Endothelial cell (in vitro differentiated cells): ENCODE results near the gene HMGA1. TPM values are rescaled to one million over a fixed set of nuclear protein-coding genes. Genes with fewer than 3 reads are reported as not detected.

Experiments used
- DNase-seq: peaks from one replicate; pipeline ENCODE4 v3.0.0; 2021; ENCODE audit warnings: low spot score
- H3K27ac Mint-ChIP-seq: one replicate; pipeline ENCODE4 v1.8.0; 2021; ENCODE audit warnings: mixed read lengths, inconsistent platforms; ENCODE audit not compliant: unreplicated experiment
- H3K27me3 Mint-ChIP-seq: one replicate; pipeline ENCODE4 v1.8.0; 2021; ENCODE audit warnings: mild to moderate bottlenecking, moderate library complexity, mixed read lengths, inconsistent platforms; ENCODE audit not compliant: unreplicated experiment
- H3K36me3 Mint-ChIP-seq: one replicate; pipeline ENCODE4 v1.8.0; 2021; ENCODE audit warnings: mild to moderate bottlenecking, low read depth, mixed read lengths, inconsistent platforms; ENCODE audit not compliant: unreplicated experiment
- H3K4me1 Mint-ChIP-seq: one replicate; pipeline ENCODE4 v1.8.0; 2021; ENCODE audit warnings: mild to moderate bottlenecking, mixed read lengths, inconsistent platforms; ENCODE audit not compliant: unreplicated experiment
- H3K4me3 Mint-ChIP-seq: one replicate; pipeline ENCODE4 v1.8.0; 2021; ENCODE audit warnings: mild to moderate bottlenecking, mixed read lengths, inconsistent platforms; ENCODE audit not compliant: unreplicated experiment
- H3K9me3 Mint-ChIP-seq: one replicate; pipeline ENCODE4 v1.8.0; 2021; ENCODE audit warnings: mixed read lengths, inconsistent platforms; ENCODE audit not compliant: unreplicated experiment
- CTCF ChIP-seq: fragments of 200-600 bp; sonication (generic); IDR thresholded peaks from one replicate; pipeline ENCODE4 v1.5.0; 2021; ENCODE audit warnings: antibody characterized with exemption; ENCODE audit not compliant: unreplicated experiment
- long read RNA-seq: library from polyadenylated mRNA; unstranded; transcript quantifications from one replicate; pipeline ENCODE4 v2.0.0, GENCODE V29; 2020; ENCODE audit not compliant: unreplicated experiment
- total RNA-seq: library from RNA; stranded (reverse); fragmentation: NEBNext Ultra II Directional; extraction: Animal tissue kit (Norgen Biotek cat#: 25700); gene quantifications from one replicate; pipeline ENCODE4 v1.2.1, GENCODE V29; 2021; ENCODE audit not compliant: unreplicated experiment

HMGA1 gene
- 528 TPM for total RNA-seq
- long read RNA-seq, transcript HMGA1-204 (6 exons, 1,887 nt), result minor isoform, 45 of 199 reads
- long read RNA-seq, transcript HMGA1-201 (6 exons, 1,920 nt), result major isoform, 103 of 199 reads
- long read RNA-seq, partial matches to known transcripts, result 22 of 199 reads
- long read RNA-seq, other reads (novel, unspliced or antisense), result 23 of 199 reads

DNA sequence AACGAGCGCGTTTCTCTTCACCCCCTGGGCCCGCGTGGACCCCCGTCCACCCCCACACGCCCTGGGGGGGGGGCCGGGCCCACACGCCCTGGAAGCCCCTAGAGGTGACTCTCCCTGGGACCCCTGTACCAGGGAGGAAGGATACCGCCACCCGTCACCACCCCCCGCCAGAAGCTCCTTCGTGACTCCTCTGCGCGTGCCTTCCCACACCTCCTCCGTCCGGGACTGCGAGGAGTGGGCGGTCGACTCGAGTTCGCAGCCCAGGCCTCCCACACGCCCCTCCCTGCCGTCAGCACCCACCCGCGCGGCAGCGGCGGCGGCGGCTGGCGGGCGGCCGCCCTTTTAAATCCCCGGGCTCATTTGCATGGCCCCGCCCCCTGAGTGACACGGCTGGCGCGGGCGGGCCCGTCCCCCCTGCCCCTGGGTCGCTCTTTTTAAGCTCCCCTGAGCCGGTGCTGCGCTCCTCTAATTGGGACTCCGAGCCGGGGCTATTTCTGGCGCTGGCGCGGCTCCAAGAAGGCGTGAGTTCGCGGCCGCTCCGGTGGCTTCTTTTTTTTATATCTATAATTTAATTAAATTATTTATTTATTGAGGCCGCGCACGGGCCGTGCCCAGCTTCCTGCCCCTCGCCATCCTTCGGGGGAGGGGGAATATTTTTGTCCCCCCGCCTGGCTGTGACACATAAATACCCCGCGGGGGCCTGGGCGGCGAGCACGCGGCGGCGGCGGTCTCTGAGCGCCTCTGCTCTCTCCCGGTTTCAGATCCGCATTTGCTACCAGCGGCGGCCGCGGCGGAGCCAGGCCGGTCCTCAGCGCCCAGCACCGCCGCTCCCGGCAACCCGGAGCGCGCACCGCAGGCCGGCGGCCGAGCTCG, at the start of gene HMGA1:
TSS of gene HMGA1 (plus strand) at position 431 of the 873 bp plus-strand sequence. CDS start 3,908 bp downstream, outside the sequence.
- Mint-ChIP-seq H3K27ac (peak within 1 kb of the TSS; percentile 96), H3K27me3 (peaks cover 21% of the 10 kb centered on the region), H3K36me3 (peaks cover 5% of the 10 kb centered on the region), H3K4me3 (peak within 1 kb of the TSS; percentile 90), H3K9me3 (no peaks in the 10 kb centered on the region), H3K4me1 (peaks cover 17% of the 10 kb centered on the region)
- TF ChIP-seq CTCF, result no peak
- peak; percentile 89 for DNase-seq

DNA sequence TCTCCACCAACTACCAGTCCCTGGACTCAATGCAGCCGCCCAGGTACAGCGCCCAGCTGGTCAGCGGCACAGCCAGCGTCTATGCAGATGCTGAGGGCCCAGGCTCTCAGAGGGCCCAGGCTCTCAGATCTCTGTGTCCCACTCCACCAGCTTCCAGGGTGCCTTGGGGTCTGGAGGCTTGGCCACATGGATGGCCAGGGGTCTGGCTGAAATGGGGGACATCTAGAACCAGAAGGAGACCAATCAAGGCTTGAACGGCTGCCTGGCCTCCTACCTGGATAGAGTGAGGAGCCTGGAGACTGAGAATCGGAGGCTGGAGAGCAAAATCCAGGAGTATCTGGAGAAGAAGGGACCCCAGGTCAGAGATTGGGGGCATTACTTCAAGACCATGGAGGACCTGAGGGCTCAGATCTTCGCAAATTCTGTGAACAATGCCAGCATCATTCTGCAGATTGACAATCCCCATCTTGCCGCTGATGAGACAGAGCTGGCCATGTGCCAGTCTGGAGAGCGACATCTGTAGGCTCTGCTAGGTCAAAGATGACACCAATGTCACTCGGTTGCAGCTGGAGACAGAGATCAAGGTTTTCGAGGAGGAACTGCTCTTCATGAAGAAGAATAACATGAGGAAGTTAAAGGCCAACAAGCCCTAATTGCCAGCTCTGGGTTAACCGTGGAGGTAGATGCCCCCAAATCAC, 46.7 kb upstream of the HMGA1 start:
- H3K27ac Mint-ChIP-seq, result no peak overlapping the region
- H3K9me3 Mint-ChIP-seq, result no peaks in the 10 kb centered on the region

DNA sequence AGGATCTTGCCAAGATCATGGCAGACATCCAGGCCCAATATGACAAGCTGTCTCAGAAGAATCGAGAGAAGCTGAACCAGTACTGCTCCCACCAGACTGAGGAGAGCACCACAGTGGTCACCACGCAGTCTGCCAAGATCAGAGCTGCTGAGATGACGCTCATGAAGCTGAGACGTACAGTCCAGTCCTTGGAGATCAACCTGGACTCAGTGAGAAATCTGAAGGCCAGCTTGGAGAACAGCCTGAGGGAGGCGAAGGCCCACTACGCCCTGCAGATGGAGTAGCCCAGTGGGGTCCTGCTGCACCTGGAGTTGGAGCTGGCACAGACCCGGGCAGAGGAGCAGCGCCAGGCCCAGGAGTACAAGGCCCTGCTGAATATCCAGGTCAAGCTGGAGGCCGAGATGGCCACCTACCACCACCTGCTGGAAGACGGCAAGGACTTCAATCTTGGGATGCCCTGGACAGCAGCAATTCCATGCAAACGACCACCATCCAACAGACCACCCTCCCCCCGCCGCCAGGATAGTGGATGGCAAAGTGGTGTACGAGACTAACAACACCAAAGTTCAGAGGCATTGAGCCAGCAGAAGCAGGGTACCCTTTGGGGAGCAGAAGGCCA, 46.1 kb upstream of the HMGA1 start:
- no peak for TF ChIP-seq CTCF
- H3K27ac Mint-ChIP-seq, result no peak overlapping the region
- DNase-seq, result peak; percentile 21

More for the DNA sequence above, 46.7 kb upstream of the HMGA1 start:
- no peak overlapping the region for H3K4me3 Mint-ChIP-seq
- TF ChIP-seq CTCF, result no peak
- no peaks in the 10 kb centered on the region for H3K36me3 Mint-ChIP-seq
- no peak for DNase-seq
- no peaks in the 10 kb centered on the region for H3K4me1 Mint-ChIP-seq
- H3K27me3 Mint-ChIP-seq, result no peaks in the 10 kb centered on the region

DNA sequence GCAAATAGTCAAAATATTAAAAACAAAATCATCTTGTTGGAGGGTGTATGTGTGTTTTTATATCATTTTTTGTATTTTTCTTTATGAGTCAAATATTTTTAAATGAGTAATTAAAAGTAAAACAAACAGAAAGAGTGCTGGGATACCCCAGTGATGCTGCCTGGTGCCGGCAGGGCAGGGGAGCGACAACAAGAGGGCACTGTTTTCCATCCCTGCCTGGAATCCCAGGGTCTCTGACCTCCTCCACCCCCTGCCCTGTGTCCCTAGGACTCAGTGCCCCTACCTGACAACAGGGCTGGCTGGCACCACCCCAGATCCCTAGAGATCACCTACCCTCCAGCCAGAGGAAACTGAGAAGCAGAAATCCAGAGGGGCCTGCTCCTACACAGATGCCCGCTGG, 41.9 kb upstream of the HMGA1 start:
- Mint-ChIP-seq H3K36me3 (no peaks in the 10 kb centered on the region), H3K4me3 (no peak overlapping the region), H3K27me3 (no peaks in the 10 kb centered on the region), H3K9me3 (no peaks in the 10 kb centered on the region), H3K27ac (no peak overlapping the region), H3K4me1 (no peaks in the 10 kb centered on the region)
- DNase-seq, result no peak
- no peak for TF ChIP-seq CTCF

More for the DNA sequence above, 46.1 kb upstream of the HMGA1 start:
- Mint-ChIP-seq H3K4me1 (no peaks in the 10 kb centered on the region), H3K9me3 (no peaks in the 10 kb centered on the region), H3K4me3 (no peak overlapping the region), H3K27me3 (no peaks in the 10 kb centered on the region), H3K36me3 (no peaks in the 10 kb centered on the region)
